ENCODE measurements around the gene KRT23.

GRCh38 chr17:40936437-40936971 lies 942 bp downstream of the KRT23 start:
- no peak for TF ChIP-seq CTCF (IDR thresholded peaks at IDR 0.05; ENCODE audit: low read depth, low read length, poor library complexity, severe bottlenecking)
- no peak for TF ChIP-seq EZH2phosphoT487 (IDR thresholded peaks at IDR 0.05; ENCODE audit: borderline replicate concordance, low read length)

Data from DOHH2 (cell line).